GM10248 (cell line): ENCODE data around the gene MAPK12.
A peak's percentile ranks its signal among the peaks of the same experiment; 100 is the strongest.

ENCODE experiments used
- CTCF ChIA-PET: fragments of 300-600 bp; sonication (Branson Sonifier 250); formaldehyde crosslinking; extraction: SDS; loops from one replicate; lab custom pipeline; 2021; ENCODE audit warnings: antibody characterized with exemption; lab: Yijun Ruan, JAX
- POLR2A ChIA-PET: fragments of 350-650 bp; sonication (Branson Sonifier 250); formaldehyde crosslinking; extraction: SDS; loops from one replicate; lab custom pipeline; 2020; ENCODE audit warnings: antibody characterized with exemption; lab: Yijun Ruan, JAX
- DNase-seq: peaks from one replicate; pipeline ENCODE4 v3.0.0; 2012; ENCODE audit errors: extremely low spot score
- CTCF ChIP-seq: IDR thresholded peaks from 2 replicates; pipeline ENCODE4 v1.5.1; 2012; ENCODE audit warnings: mild to moderate bottlenecking, low read depth; ENCODE audit errors: extremely low read depth, missing control alignments, control extremely low read depth

The MAPK12 gene

GRCh38 chr22:50269573-50269969 lies 8.1 kb upstream of the MAPK12 start:
- TF ChIP-seq CTCF: no peak
- CTCF ChIA-PET: interaction anchor here (1.4 kb wide), 1 partner anchor 256 kb away, joined by 3 read pairs; the partner anchor contains the start of gene SCO2
- POLR2A ChIA-PET: no interaction called here
- DNase-seq: no peak

DNA sequence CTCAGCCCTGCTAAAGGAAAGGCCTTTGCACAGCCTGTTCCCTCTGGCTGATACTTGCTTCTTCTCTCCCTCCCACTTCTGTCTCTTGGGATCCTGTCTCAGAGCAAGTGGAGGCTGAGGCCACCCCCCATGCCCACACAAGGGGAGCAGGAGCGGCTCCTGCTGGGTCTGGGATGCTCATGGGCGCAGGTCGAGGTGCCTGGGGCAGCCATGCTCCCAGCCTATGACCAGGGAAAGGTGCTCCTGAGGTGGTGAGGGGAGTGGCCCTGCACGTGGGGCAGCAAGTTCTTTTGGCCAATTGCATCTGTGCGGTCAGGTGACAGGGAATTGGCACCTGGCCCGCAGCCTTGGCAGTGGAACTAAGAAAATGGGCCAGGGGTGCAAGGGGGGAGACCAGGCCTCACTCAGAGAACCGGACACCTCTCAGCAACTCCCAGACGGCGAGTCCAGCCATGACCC lies 7.2 kb upstream of the MAPK12 start:
- ChIA-PET POLR2A (no interaction called here), CTCF (interaction anchor here (1.4 to 2.1 kb wide), 2 partner anchors 73 to 257 kb away, joined by 3 to 7 read pairs; partner anchors contain the start of gene SCO2)

GRCh38 chr22:50267591-50268390 lies 6.3 kb upstream of the MAPK12 start:
- peak; percentile 45 for TF ChIP-seq CTCF
- CTCF ChIA-PET: interaction anchor here (1.5 to 7.9 kb wide), 4 partner anchors 8 to 74 kb away, joined by 5 to 64 read pairs (median 24); partner anchors contain the start of genes HDAC10 and TUBGCP6
- POLR2A ChIA-PET: interaction anchor here (0.7 kb wide), 2 partner anchors 16 to 95 kb away, joined by 4 to 9 read pairs; no protein-coding TSS in a partner anchor
- peak; percentile 78 for DNase-seq

More for the DNA sequence above, 7.2 kb upstream of the MAPK12 start:
- no peak for DNase-seq
- TF ChIP-seq CTCF: no peak

DNA sequence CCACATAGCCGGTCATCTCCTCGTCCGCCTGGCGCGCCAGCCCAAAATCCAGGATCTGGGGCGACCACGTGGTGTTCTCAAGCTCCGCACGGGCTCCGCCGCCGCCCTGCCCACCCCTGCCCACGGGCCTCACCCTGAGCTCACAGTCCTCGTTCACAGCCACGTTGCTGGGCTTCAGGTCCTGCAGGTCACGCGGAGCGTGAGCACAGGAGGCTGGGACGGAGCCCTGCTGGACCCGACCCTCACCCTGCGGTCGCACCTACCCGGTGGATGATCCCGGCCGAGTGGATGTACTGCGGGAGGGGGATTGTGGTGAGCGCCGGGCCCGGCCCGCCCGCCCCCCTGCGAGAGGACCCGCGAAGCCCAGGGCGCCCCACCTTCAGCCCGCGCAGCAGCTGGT lies 5.5 kb upstream of the MAPK12 start:
- no peak for TF ChIP-seq CTCF
- ChIA-PET POLR2A (interaction anchor here (0.7 kb wide), 1 partner anchor 15 kb away, joined by 4 read pairs; no protein-coding TSS in a partner anchor), CTCF (interaction anchor here (1.5 to 7.9 kb wide), 4 partner anchors 9 to 74 kb away, joined by 5 to 64 read pairs (median 24); partner anchors contain the start of genes HDAC10 and TUBGCP6)
- DNase-seq: no peak

- ChIA-PET CTCF (interaction anchor here (1.1 to 7.9 kb wide), 3 partner anchors 11 to 77 kb away, joined by 3 to 64 read pairs (median 40); partner anchors contain the start of gene HDAC10), POLR2A (no interaction called here)
- no peak for DNase-seq
- TF ChIP-seq CTCF: no peak
Observed at GRCh38 chr22:50264946-50265669, 3.6 kb upstream of the MAPK12 start.
